Frontal cortex (tissue), 4 donors: ENCODE measurements around the gene ZNHIT3. TPM values are rescaled to one million over a fixed set of nuclear protein-coding genes. Genes with fewer than 3 reads are reported as not detected.

Source experiments
- DNase-seq, 2 donors: peaks; one replicate each; pipeline ENCODE4 v3.0.0; 2012; ENCODE audit warnings: low spot score in 2 of 2
- FAIRE-seq: peaks from 2 replicates; lab custom pipeline; 2012; peaks lifted over from hg19 to GRCh38; lab: Jason Lieb, UNC
- small RNA-seq: library from RNA; depleted of rRNA; stranded (forward); fragments of <200 nt; gene quantifications from one replicate; pipeline ENCODE3, GENCODE V24; 2014
- total RNA-seq: library from RNA; depleted of rRNA; stranded (reverse); fragments of >200 nt; gene quantifications from one replicate; pipeline ENCODE4 v1.2.3, GENCODE V29; 2014
- donor health status: control.
- donor health status: control.
- donor health status: control.

Gene ZNHIT3
- total RNA-seq, 1 donor from 2014 or later = 57.1 TPM

DNA sequence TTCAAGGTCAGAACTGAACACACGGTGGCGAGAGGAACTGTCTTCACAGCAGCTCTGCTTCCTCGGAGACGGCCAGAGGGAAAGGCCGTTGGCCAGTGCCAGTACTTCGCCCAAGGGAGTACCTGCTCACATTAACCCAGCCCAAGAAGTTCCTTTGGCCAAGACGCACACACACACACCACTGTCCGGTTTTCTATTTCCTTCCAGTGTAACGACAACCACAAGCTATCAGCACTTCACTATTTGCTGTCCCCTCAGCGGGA is 57.5 kb downstream of the ZNHIT3 start:
- DNase-seq = peak; percentile 33 to 36
- FAIRE-seq = no peak

DNA sequence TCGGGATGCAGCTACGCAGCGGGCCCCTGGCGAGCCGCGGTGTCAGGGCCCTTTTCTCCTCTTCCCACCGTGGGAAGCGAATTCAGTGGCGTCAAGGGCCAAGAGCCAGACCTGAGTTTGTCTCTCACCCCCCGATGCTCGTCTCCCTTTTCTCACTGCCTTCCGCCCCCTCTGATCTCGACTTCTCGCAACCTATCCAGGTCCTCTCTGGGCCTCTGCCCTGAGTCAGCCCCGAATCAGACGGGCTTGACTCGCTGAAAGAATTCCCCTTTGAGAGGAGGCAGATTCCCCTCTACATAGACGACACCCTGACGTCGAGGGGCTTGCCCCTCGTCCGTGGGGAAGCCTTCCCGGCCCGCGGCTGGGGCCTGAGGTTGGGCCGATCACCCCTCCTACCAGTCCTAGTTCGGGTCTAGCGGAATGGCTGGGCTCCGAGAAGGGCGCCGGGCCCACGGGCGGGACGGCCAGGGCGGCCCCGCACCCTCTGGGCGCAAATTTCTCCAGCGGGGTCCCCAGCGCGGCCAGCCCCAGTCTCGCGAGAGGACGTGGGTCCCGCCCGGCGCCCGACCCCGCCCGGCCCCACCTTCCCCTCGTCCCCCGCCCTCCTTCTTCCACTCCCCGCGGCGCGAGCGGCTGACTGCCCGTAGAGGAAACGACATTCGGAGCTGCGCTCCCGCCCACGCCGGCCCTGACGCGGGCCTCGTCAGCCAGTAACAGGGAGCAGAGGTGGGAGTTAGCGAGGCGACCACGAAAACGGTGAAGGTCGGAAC is 58.0 kb downstream of the ZNHIT3 start, which contains the start of gene GGNBP2:
GGNBP2 (plus strand) TSS at position 613 of the 770 bp plus-strand sequence. CDS start 806 bp downstream, outside the sequence.
- FAIRE-seq (no peak), DNase-seq (peak; percentile 90)

DNA sequence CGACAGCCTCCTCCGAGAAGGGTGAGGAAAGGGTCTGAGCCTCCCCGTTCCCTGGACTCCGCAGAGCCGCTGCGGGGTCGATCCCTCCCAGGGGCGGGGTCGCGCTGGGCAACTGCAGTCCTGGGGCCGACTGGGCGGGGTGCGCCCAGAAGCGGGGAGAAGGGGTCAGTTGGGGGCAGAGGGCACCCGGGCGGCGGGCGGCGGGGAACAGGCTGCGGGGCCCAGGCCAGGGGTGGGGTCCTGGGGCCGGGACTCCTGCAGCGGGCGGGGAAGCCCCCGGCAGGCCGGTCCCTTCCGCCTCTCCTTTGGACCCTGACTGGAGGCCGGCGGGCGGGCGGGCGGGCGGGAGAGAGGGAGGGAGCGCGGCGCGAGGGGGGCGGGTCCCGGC is 58.6 kb downstream of the ZNHIT3 start:
- DNase-seq (no peak), FAIRE-seq (no peak)

Small RNA genes lying within 50 kb of the gene (small RNA-seq; reads per million reads assigned to genes)
- not detected for gene RNA5SP439

Other genes starting within 250 kb of the ZNHIT3 start
- under 0.01 TPM for gene TBC1D3I, start 222.1 kb upstream of the ZNHIT3 start, total RNA-seq
- gene TBC1D3G, start 162.8 kb upstream of the ZNHIT3 start, total RNA-seq = not detected
- not detected for gene TBC1D3H, start 98.2 kb upstream of the ZNHIT3 start, total RNA-seq
- 30.6 TPM for gene MYO19, start 48.2 kb downstream of the ZNHIT3 start, total RNA-seq
- gene PIGW, start 48.3 kb downstream of the ZNHIT3 start, total RNA-seq = 3.3 TPM
- gene GGNBP2, start 58.2 kb downstream of the ZNHIT3 start, total RNA-seq = 67.7 TPM
- gene DHRS11, start 105.2 kb downstream of the ZNHIT3 start, total RNA-seq = 5.7 TPM
- gene MRM1, start 114.9 kb downstream of the ZNHIT3 start, total RNA-seq = 3.3 TPM